Muscle layer of duodenum (tissue), 2 donors: ENCODE data around the gene SGSM1.

Experiments
- H3K27ac ChIP-seq: one replicate; pipeline ENCODE4 v1.7.0; 2013; ENCODE audit warnings: mild to moderate bottlenecking, low read length
- H3K27me3 ChIP-seq: one replicate; pipeline ENCODE4 v1.7.0; 2013; ENCODE audit warnings: low read depth, mild to moderate bottlenecking, control low read depth, low read length
- H3K36me3 ChIP-seq, 2 donors: one replicate each; pipeline ENCODE4 v1.7.0; 2013; ENCODE audit warnings: low read length in 2 of 2, control low read depth in 1 of 2, mild to moderate bottlenecking in 1 of 2; ENCODE audit not compliant: insufficient read depth in 2 of 2, control insufficient read depth in 1 of 2
- H3K4me1 ChIP-seq, 2 donors: one replicate each; pipeline ENCODE4 v1.7.0; 2013; ENCODE audit warnings: low read length in 2 of 2, mild to moderate bottlenecking in 2 of 2, control low read depth in 1 of 2, moderate library complexity in 1 of 2; ENCODE audit not compliant: insufficient read depth in 2 of 2, control insufficient read depth in 1 of 2
- H3K4me3 ChIP-seq, 2 donors: one replicate each; pipeline ENCODE4 v1.7.0; 2013; ENCODE audit warnings: low read length in 2 of 2, low read depth in 1 of 2, mild to moderate bottlenecking in 1 of 2
- H3K9me3 ChIP-seq, 2 donors: one replicate each; pipeline ENCODE4 v1.7.0; 2013; ENCODE audit warnings: low read length in 2 of 2, control low read depth in 1 of 2, mild to moderate bottlenecking in 1 of 2; ENCODE audit not compliant: control insufficient read depth in 1 of 2
- donor health status: healthy.

The SGSM1 gene

GRCh38 chr22:24810043-24810749 is 4.2 kb downstream of the SGSM1 start:
- Histone ChIP-seq H3K4me3 (no peak overlapping the region), H3K9me3 (no peaks in the 10 kb centered on the region), H3K36me3 (no peaks in the 10 kb centered on the region), H3K4me1 (no peaks in the 10 kb centered on the region), H3K27ac (no peak overlapping the region), H3K27me3 (no peaks in the 10 kb centered on the region)

- Histone ChIP-seq H3K36me3 (no peaks in the 10 kb centered on the region), H3K27ac (no peak overlapping the region), H3K27me3 (no peaks in the 10 kb centered on the region), H3K4me3 (no peak overlapping the region), H3K9me3 (no peaks in the 10 kb centered on the region), H3K4me1 (no peaks in the 10 kb centered on the region)
Measured at GRCh38 chr22:24812950-24813775, 7.2 kb downstream of the SGSM1 start.

- Histone ChIP-seq H3K27me3 (no peaks in the 10 kb centered on the region), H3K9me3 (no peaks in the 10 kb centered on the region), H3K36me3 (no peaks in the 10 kb centered on the region), H3K4me1 (no peaks in the 10 kb centered on the region), H3K27ac (no peak overlapping the region), H3K4me3 (no peak overlapping the region)
Measured at GRCh38 chr22:24813861-24814770, 8.1 kb downstream of the SGSM1 start.

GRCh38 chr22:24816806-24817205 is 10.8 kb downstream of the SGSM1 start:
- no peak overlapping the region for H3K4me3 ChIP-seq
- peaks cover 7 to 11% of the 10 kb centered on the region in 2 donors for H3K4me1 ChIP-seq
- H3K9me3 ChIP-seq: no peaks in the 10 kb centered on the region
- no peaks in the 10 kb centered on the region for H3K27me3 ChIP-seq
- H3K36me3 ChIP-seq: no peaks in the 10 kb centered on the region
- no peak overlapping the region for H3K27ac ChIP-seq

GRCh38 chr22:24819487-24819886 is 13.5 kb downstream of the SGSM1 start:
- no peaks in the 10 kb centered on the region for H3K36me3 ChIP-seq
- no peak overlapping the region for H3K4me3 ChIP-seq
- H3K27me3 ChIP-seq: no peaks in the 10 kb centered on the region
- no peaks in the 10 kb centered on the region for H3K9me3 ChIP-seq
- peaks cover 7 to 11% of the 10 kb centered on the region in 2 donors for H3K4me1 ChIP-seq
- no peak overlapping the region for H3K27ac ChIP-seq

GRCh38 chr22:24819911-24820461 is 14.0 kb downstream of the SGSM1 start:
- Histone ChIP-seq H3K9me3 (no peaks in the 10 kb centered on the region), H3K4me1 (peaks cover 7 to 11% of the 10 kb centered on the region in 2 donors), H3K27ac (no peak overlapping the region), H3K36me3 (no peaks in the 10 kb centered on the region), H3K27me3 (no peaks in the 10 kb centered on the region), H3K4me3 (no peak overlapping the region)

GRCh38 chr22:24822471-24822870 is 16.5 kb downstream of the SGSM1 start:
- no peaks in the 10 kb centered on the region for H3K36me3 ChIP-seq
- peaks cover 7 to 11% of the 10 kb centered on the region in 2 donors for H3K4me1 ChIP-seq
- H3K9me3 ChIP-seq: no peaks in the 10 kb centered on the region
- no peak overlapping the region for H3K4me3 ChIP-seq
- no peak overlapping the region for H3K27ac ChIP-seq
- no peaks in the 10 kb centered on the region for H3K27me3 ChIP-seq

- H3K4me3 ChIP-seq: no peak overlapping the region
- no peaks in the 10 kb centered on the region for H3K9me3 ChIP-seq
- H3K27ac ChIP-seq: no peak overlapping the region
- no peaks in the 10 kb centered on the region for H3K36me3 ChIP-seq
- H3K27me3 ChIP-seq: no peaks in the 10 kb centered on the region
- H3K4me1 ChIP-seq: peaks cover 7 to 11% of the 10 kb centered on the region in 2 donors
Measured at GRCh38 chr22:24823787-24824186, 17.8 kb downstream of the SGSM1 start.

GRCh38 chr22:24824250-24824649 is 18.2 kb downstream of the SGSM1 start:
- peaks cover 7 to 11% of the 10 kb centered on the region in 2 donors for H3K4me1 ChIP-seq
- no peaks in the 10 kb centered on the region for H3K36me3 ChIP-seq
- H3K4me3 ChIP-seq: no peak overlapping the region
- H3K27me3 ChIP-seq: no peaks in the 10 kb centered on the region
- no peak overlapping the region for H3K27ac ChIP-seq
- H3K9me3 ChIP-seq: no peaks in the 10 kb centered on the region

GRCh38 chr22:24824915-24825314 is 18.9 kb downstream of the SGSM1 start:
- peaks cover 7 to 8% of the 10 kb centered on the region in 2 donors for H3K4me1 ChIP-seq
- H3K27ac ChIP-seq: no peak overlapping the region
- no peak overlapping the region for H3K4me3 ChIP-seq
- no peaks in the 10 kb centered on the region for H3K27me3 ChIP-seq
- H3K9me3 ChIP-seq: no peaks in the 10 kb centered on the region
- H3K36me3 ChIP-seq: no peaks in the 10 kb centered on the region
